ENCODE data around the gene NFATC1. TPM values are rescaled to one million over a fixed set of nuclear protein-coding genes. Genes with fewer than 3 reads are reported as not detected.

Gene NFATC1
- total RNA-seq, 2 donors from 2014 or later, result 20.3 to 79.3 TPM

DNA sequence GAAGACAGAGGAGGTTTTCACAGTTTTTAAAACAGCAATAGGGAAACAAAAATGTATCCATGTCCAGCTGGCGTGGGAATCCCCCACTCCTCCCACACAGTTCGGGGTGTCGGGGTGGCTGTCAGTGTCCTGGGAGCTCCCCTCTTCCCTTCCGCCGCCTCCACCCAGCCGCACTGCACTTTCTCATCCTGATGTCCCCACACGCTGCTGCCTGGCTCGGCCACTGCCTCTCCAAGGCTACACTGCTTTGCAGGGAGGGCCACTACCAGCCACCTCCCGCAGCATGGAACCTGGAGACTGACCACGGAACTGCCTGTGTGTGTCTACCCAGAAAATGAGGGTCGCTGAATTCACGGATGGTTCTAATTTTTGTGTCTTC lies 145.2 kb downstream of the NFATC1 start:
- Mint-ChIP-seq H3K9me3 (peaks cover 8% of the 10 kb centered on the region), H3K36me3 (ENCODE audit: low read depth) (no peaks in the 10 kb centered on the region), H3K27me3 (peaks cover 3% of the 10 kb centered on the region), H3K27ac (no peak overlapping the region), H3K4me1 (peaks cover 7% of the 10 kb centered on the region), H3K4me3 (no peak overlapping the region)
- ATAC-seq (replicated peaks), result no peak

DNA sequence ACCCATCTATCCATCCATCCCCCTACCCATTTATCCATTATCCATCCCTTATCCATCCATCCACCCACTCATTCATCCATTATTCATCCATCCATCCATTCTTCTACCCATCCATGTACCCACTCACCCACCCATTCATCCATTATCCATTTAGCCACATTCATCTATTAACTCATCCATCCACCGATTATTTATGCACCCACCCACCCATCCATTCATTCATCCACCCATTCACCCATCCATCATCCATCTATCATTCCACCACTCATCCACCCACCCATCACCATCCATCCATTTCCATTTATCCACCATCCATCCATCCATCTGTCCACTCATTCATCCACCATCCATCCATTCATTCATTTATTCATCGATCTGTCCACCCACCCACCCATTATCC lies 146.5 kb downstream of the NFATC1 start:
- H3K27me3 Mint-ChIP-seq, result peaks cover 3% of the 10 kb centered on the region
- ATAC-seq (replicated peaks), result no peak
- no peak overlapping the region for H3K27ac Mint-ChIP-seq
- peaks cover 8% of the 10 kb centered on the region for H3K9me3 Mint-ChIP-seq
- H3K4me1 Mint-ChIP-seq, result peaks cover 7% of the 10 kb centered on the region
- H3K36me3 Mint-ChIP-seq (ENCODE audit: low read depth), result no peaks in the 10 kb centered on the region
- no peak overlapping the region for H3K4me3 Mint-ChIP-seq

DNA sequence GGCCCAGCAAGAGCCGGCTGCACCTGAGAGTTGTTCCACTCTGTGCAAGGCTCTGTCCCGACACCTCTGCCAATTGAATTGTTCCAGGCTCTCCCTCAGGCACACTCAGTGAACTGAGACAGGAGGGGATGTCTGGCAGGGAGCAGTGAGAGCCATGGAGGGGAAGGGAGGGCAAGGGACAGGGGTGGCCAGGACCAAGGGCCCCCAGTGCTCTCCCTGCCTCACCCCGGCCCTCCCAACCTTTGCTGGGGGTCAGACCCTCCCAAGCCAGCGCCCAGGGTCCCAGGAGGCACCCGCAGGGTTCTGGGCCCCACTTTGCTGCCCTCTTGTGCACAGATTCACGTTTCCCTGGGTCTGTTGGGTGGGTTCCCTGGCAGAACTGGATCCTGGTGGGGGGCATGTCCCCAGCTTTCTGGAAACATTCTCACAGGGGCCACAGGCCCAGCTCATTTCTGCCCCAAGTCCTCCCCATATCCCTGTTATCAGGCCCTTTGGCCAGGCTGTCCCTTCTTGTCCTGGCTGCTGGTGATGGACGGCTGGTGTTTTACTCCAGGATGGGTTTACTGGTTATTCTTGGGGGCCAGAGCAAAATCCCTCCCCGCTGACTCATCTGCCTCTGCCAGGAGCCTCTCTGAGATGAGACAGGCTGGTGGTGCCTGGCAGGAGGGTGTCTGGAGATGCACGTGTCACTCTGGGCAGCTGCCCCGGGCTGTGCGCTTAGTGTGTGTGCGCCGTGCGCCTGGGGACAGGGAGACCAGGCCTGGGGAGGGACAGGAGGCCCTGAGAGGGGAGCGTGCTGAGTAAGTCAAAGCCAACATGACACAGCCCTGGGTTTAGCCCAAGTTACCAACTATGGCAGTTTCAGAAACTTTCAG lies 147.4 kb downstream of the NFATC1 start:
- Mint-ChIP-seq H3K36me3 (ENCODE audit: low read depth) (no peaks in the 10 kb centered on the region), H3K9me3 (peaks cover 8% of the 10 kb centered on the region), H3K4me1 (peaks cover 7% of the 10 kb centered on the region), H3K27ac (no peak overlapping the region), H3K4me3 (no peak overlapping the region), H3K27me3 (peaks cover 3% of the 10 kb centered on the region)
- no peak for ATAC-seq (replicated peaks)

DNA sequence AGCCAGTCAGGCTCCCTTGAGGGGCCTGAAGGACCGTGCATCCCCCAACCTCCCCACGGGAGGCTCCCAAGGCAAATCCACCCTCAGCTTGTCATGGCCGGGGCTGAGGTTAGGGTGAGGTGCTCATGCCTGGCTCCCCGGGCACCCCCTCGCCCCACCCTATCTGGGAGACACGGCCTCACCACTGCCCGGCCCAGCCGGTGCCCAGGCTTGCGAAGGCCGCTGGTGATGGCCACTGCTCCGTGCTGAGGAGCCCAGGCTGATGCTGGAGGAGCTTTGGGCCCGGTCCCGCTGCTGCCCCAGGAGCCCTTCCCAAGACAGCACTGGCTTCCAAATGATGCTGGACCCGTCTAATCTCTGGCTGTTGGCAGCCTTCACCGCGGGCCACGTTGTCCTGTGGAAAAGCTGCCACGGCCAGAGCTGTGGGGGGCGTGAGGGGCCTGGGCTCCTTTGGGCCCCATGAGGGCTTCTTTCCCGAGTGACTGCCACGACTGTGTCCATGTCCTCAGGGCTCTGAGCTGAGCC lies 148.2 kb downstream of the NFATC1 start:
- H3K27me3 Mint-ChIP-seq, result peaks cover 3% of the 10 kb centered on the region
- H3K4me3 Mint-ChIP-seq, result no peak overlapping the region
- no peak for ATAC-seq (replicated peaks)
- peaks cover 8% of the 10 kb centered on the region for H3K9me3 Mint-ChIP-seq
- H3K4me1 Mint-ChIP-seq, result peaks cover 7% of the 10 kb centered on the region
- H3K27ac Mint-ChIP-seq, result no peak overlapping the region
- no peaks in the 10 kb centered on the region for H3K36me3 Mint-ChIP-seq (ENCODE audit: low read depth)

DNA sequence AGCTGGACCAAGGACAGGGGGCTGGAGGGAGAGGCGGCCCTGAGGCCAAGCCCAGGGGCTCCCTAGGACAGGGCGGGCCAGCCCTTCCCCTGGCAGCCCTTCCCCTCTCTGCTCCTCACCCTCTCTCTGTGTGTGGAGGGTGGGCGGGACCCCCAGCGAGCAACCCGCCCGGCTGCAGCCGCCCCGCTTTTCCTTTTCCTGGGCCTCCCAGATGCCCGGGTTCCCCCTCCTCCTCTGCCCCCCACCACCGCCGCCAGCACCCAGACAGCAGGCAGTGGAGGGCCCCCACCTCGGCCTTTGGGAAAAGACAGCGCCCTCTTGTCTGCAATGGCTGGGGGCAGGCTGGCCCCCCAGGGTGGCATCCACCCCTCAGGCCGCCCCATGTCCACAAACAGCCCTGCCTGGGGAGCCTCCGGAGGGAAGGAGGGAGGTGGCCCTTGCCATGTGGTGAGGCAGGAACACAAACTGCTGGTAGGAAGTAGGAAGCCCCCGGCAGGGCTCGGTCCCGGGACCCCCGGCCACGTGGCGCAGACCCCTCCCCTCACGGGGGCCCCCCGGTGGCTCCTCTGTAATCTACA lies 148.7 kb downstream of the NFATC1 start:
- Mint-ChIP-seq H3K4me3 (no peak overlapping the region), H3K27ac (no peak overlapping the region), H3K4me1 (peaks cover 7% of the 10 kb centered on the region), H3K27me3 (peaks cover 3% of the 10 kb centered on the region), H3K9me3 (peaks cover 8% of the 10 kb centered on the region), H3K36me3 (ENCODE audit: low read depth) (no peaks in the 10 kb centered on the region)
- ATAC-seq (replicated peaks), result no peak

DNA sequence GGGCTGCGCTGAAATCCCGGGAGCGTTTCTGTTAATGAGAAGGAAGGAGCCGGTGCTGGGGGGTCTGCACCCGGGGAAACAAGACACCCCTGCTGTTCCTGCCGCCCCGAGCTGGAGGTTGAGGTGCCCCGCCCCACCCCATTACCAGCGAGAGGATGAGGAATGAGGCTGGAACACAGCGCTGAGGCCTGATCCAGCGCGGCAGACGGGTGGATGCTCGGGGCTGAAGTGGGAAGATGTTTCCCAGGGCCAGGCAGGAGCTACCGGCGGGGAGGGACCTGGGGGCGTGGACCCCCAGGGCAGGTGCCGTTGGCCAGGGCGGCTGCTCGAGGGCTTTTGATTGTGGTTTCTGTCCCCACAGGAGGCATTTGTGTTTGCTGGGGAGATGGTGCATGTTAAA lies 149.5 kb downstream of the NFATC1 start:
- Mint-ChIP-seq H3K27me3 (peaks cover 3% of the 10 kb centered on the region), H3K9me3 (peaks cover 8% of the 10 kb centered on the region), H3K4me1 (peaks cover 7% of the 10 kb centered on the region), H3K36me3 (ENCODE audit: low read depth) (no peaks in the 10 kb centered on the region), H3K4me3 (no peak overlapping the region), H3K27ac (no peak overlapping the region)
- no peak for ATAC-seq (replicated peaks)

DNA sequence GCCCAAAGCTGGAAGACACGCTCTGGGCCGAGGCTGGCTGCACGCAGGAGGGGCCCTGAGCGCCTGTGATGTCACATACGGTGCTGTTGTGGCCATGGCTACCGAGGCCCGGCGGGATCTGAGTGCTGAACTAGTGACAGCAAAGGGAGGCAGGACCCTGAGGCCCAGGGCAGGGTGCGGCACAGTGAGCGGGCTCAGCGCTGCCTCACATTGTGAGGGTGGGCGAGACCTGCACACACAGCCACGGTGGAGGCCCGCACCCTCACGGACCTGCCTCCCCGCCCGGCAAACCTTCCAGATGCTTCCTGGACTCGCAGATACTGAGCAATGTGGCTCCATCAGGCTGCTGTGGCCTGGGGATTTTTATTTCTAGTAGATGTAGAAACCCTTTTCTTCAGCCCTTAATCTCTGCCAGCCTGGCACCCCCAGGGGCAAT lies 150.0 kb downstream of the NFATC1 start:
- H3K4me3 Mint-ChIP-seq, result no peak overlapping the region
- no peak for ATAC-seq (replicated peaks)
- peaks cover 7% of the 10 kb centered on the region for H3K4me1 Mint-ChIP-seq
- no peaks in the 10 kb centered on the region for H3K36me3 Mint-ChIP-seq (ENCODE audit: low read depth)
- peaks cover 3% of the 10 kb centered on the region for H3K27me3 Mint-ChIP-seq
- H3K9me3 Mint-ChIP-seq, result peaks cover 8% of the 10 kb centered on the region
- H3K27ac Mint-ChIP-seq, result no peak overlapping the region

DNA sequence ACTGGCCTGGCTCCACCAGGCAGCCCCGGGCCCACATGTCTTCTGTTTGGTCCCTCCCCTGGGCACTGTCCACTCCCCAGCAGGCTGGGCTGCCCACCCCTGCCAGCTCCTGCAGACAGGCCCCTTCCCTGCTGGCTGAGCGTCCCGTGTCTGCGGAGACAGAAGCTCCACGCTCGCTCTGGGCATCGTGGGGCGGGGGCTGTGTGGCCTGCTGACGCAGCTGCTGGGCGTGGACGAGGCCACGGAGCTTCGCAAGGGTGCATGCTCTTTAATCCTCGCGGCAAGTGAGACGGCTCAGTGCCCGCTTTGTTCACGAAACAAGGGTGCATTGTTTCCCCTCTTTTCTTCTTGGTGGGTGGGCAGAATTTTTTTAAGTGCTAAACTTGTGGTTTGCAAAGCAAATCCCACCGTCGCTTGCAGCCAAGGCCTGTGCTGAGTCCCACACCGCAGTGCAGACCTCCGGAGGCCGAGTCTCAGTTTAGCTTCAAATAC lies 151.1 kb downstream of the NFATC1 start:
- Mint-ChIP-seq H3K9me3 (peaks cover 8% of the 10 kb centered on the region), H3K4me3 (no peak overlapping the region), H3K4me1 (peaks cover 7% of the 10 kb centered on the region), H3K36me3 (ENCODE audit: low read depth) (no peaks in the 10 kb centered on the region), H3K27ac (no peak overlapping the region), H3K27me3 (peaks cover 3% of the 10 kb centered on the region)
- ATAC-seq (replicated peaks), result no peak

DNA sequence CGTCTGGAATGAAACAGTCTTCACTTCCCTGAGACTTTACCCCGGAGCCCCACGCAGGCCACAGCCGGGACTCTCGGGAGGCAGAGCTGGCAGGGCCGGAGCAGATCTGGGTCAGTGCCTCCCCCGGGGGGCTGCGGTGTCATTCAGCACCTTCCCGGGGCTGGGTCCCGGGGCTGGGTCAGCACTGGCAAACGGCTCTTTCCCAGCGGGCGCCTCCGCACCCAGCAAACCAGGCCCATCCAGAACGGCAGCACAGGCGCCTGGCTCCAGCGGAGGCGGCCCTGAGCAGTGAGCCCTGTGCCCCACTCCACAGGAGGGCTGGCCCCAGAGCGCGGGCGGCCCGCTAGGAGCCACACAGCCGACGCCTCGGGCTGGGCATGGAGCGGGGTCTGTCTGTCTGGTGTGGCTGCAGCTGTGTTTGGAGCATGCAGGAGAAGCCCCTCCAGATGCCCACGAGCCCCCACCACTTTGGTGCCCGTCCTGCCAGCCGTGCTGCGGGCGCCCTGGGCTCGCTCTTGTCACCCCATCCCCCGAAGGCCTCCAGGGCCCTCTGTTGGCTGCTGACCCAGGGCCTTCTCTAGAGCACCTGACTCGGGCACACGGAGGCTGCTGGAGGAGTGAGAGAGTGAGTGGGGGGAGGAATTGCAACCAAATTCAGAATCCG lies 151.8 kb downstream of the NFATC1 start:
- peaks cover 2% of the 10 kb centered on the region for H3K4me1 Mint-ChIP-seq
- ATAC-seq (replicated peaks), result no peak
- peaks cover 2% of the 10 kb centered on the region for H3K9me3 Mint-ChIP-seq
- no peaks in the 10 kb centered on the region for H3K36me3 Mint-ChIP-seq (ENCODE audit: low read depth)
- no peak overlapping the region for H3K27ac Mint-ChIP-seq
- no peak overlapping the region for H3K4me3 Mint-ChIP-seq
- peaks cover 3% of the 10 kb centered on the region for H3K27me3 Mint-ChIP-seq

DNA sequence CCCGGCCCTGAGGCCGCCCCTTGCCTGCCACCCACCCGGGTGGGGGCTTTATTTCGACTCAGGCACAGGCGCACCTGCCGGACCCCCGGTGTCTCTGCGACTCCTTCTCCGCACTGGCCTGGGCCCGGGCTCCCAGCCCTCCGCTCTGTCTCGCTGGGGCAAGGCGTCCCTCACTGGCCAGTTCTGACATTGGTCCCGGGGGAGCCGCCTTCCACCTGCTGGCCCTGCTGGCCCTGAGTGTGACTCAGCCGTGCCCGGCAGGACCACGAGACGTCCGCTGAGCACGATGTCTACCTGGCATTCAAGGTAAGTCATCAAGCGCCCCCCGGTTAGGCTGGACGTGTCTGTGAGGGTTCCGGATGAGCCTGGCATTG lies 152.3 kb downstream of the NFATC1 start:
- H3K9me3 Mint-ChIP-seq, result no peaks in the 10 kb centered on the region
- ATAC-seq (replicated peaks), result no peak

DNA sequence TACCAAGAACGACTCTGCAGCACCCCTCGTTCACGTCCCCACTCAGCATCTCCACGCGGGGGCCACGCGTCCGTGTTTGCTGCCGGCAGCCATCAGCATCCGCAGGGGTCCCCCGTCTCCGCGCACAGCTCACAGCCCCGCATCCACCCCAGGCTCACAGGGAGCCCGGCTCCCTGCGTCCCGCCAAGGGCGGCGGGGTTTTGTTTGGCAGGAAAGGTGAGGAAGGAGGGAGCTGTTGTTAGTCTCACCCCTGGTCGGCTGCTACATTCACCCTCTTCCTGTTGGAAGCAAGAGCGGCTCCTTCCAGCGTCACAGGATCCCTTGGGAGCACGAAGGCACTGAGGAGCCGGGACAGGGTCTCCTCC lies 152.9 kb downstream of the NFATC1 start:
- Mint-ChIP-seq H3K27me3 (peaks cover 3% of the 10 kb centered on the region), H3K4me3 (no peak overlapping the region), H3K9me3 (no peaks in the 10 kb centered on the region), H3K36me3 (ENCODE audit: low read depth) (no peaks in the 10 kb centered on the region), H3K4me1 (no peaks in the 10 kb centered on the region), H3K27ac (no peak overlapping the region)
- no peak for ATAC-seq (replicated peaks)

More for the DNA sequence above, 152.3 kb downstream of the NFATC1 start:
- no peaks in the 10 kb centered on the region for H3K4me1 Mint-ChIP-seq
- peaks cover 3% of the 10 kb centered on the region for H3K27me3 Mint-ChIP-seq
- H3K36me3 Mint-ChIP-seq (ENCODE audit: low read depth), result no peaks in the 10 kb centered on the region
- H3K4me3 Mint-ChIP-seq, result no peak overlapping the region
- H3K27ac Mint-ChIP-seq, result no peak overlapping the region

DNA sequence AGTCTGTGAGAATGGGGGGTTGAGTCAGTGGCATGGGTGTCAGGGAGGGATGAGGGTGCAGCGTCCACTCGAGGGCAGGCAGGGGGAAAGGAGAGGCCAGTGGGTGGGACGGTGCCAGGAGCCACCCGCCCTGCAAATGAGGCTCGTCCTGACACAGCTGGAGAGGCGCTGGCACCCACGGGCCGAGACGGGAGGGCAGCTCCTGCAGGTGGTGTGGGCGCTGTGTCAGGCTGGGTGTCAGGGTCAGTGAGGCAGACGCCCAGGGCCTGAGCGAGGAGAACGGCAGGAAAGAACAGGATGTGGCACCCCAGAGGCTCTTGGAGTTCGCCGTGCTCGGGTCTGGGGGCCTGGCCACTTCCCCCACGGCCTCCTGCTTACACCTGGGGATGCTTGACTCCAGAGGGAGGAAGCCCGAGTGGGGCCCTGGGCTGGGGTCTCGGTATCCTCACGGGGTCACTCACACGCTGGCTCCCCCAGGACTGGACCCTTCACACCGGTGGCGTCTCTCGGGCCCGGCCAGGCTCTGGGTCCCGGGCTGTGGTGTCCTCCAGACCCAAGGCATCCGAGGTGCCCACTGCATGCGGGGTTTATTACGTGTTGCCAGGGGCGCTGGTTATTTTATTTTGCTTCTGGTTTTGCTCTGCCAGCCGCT lies 153.4 kb downstream of the NFATC1 start:
- Mint-ChIP-seq H3K27ac (no peak overlapping the region), H3K4me3 (no peak overlapping the region), H3K4me1 (no peaks in the 10 kb centered on the region), H3K36me3 (ENCODE audit: low read depth) (no peaks in the 10 kb centered on the region), H3K9me3 (no peaks in the 10 kb centered on the region), H3K27me3 (peaks cover 3% of the 10 kb centered on the region)
- no peak for ATAC-seq (replicated peaks)

DNA sequence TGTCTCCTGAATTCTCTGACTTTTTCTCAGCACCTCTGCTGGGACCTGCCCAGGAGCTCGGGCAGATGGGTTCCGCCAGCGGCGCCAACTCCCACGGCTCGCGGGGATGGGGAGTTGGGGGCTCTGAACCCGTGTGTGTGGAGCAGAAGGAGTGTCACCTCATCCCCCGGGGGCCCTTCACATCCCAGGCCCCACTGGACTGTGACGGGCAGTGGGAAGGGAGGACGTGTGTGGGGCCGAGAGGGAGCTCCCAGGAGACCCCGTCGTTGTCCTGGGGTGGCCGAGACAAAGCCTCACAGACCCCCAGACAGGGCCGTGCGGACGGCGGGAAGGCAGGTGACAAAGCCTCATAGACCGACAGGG lies 153.9 kb downstream of the NFATC1 start:
- H3K36me3 Mint-ChIP-seq (ENCODE audit: low read depth), result no peaks in the 10 kb centered on the region
- H3K27ac Mint-ChIP-seq, result no peak overlapping the region
- H3K4me1 Mint-ChIP-seq, result no peaks in the 10 kb centered on the region
- no peak overlapping the region for H3K4me3 Mint-ChIP-seq
- ATAC-seq (replicated peaks), result no peak
- peaks cover 3% of the 10 kb centered on the region for H3K27me3 Mint-ChIP-seq
- H3K9me3 Mint-ChIP-seq, result no peaks in the 10 kb centered on the region

DNA sequence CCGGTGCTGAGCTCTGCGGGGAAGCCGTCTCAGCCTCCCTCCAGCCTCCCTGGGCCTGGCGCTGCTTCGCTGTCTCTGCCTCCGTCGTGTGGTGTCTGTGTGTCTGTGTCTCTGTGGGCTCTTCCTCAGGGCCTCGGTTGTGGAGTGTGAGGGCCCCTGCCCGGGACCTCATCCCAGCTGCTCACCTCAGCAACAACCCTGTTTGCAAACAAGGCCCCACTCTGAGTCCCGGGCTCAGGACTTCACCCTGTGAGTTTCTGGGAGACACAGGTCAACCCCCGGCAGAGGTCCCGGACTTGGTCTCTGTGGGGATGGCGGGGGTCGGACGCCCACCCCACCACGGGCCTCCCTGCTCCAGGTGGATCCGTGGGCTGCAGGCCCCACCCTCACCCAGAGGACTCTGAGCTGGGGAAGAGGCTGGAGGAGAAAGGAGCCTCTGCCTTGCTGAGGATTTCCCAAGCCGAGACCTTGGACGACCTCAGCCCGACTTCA lies 156.5 kb downstream of the NFATC1 start:
- Mint-ChIP-seq H3K4me1 (no peaks in the 10 kb centered on the region), H3K4me3 (no peak overlapping the region), H3K27me3 (no peaks in the 10 kb centered on the region), H3K27ac (no peak overlapping the region), H3K36me3 (ENCODE audit: low read depth) (no peaks in the 10 kb centered on the region), H3K9me3 (no peaks in the 10 kb centered on the region)
- no peak for ATAC-seq (replicated peaks)

All from activated T-helper 17 cell treated with anti-CD3 and anti-CD28 coated beads, Interleukin-2, amount 50 U/mL, for 72 hours (primary cell).